22Rv1 (cell line): ENCODE data around the gene RND1.
"Not testable (repeated sequence)": the region's sequence is repeated elsewhere in the genome, so short reads cannot be mapped to it uniquely, and the experiment has no call there.

Source experiments
- ZFX ChIP-seq: fragments of 450-650 bp; IDR thresholded peaks from 2 replicates; pipeline ENCODE4 v1.6.1; 2017; ENCODE audit warnings: antibody characterized with exemption, borderline replicate concordance
- TF ChIP-seq, protein P1 (sequence below): fragments of 450-650 bp; IDR thresholded peaks from 2 replicates; pipeline ENCODE4 v1.5.1; 2017; ENCODE audit warnings: mild to moderate bottlenecking

DNA sequence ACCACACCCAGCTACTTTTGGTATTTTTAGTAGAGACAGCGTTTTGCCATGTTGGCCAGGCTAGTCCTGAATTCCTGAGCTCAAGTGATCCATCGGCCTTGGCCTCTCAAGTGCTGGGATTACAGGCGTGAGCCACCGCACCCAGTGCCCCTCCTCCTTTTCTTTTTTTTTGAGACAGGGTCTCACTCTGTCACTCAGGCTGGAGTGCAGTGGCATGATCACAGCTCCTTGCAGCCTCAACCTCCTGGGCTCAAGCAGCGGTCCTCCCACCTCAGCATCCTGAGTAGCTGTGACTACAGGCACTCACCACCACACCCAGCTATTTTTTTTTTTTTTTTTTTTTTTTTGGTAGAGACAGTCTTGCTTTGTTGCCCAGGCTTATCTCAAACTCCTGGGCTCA lies 5.4 kb downstream of the RND1 start:
- TF ChIP-seq, protein P1, sequence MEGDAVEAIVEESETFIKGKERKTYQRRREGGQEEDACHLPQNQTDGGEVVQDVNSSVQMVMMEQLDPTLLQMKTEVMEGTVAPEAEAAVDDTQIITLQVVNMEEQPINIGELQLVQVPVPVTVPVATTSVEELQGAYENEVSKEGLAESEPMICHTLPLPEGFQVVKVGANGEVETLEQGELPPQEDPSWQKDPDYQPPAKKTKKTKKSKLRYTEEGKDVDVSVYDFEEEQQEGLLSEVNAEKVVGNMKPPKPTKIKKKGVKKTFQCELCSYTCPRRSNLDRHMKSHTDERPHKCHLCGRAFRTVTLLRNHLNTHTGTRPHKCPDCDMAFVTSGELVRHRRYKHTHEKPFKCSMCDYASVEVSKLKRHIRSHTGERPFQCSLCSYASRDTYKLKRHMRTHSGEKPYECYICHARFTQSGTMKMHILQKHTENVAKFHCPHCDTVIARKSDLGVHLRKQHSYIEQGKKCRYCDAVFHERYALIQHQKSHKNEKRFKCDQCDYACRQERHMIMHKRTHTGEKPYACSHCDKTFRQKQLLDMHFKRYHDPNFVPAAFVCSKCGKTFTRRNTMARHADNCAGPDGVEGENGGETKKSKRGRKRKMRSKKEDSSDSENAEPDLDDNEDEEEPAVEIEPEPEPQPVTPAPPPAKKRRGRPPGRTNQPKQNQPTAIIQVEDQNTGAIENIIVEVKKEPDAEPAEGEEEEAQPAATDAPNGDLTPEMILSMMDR, result not testable (repeated sequence)
- TF ChIP-seq ZFX, result not testable (repeated sequence)
